ENCODE measurements around the gene SETD2. TPM values are rescaled to one million over a fixed set of nuclear protein-coding genes. Genes with fewer than 3 reads are reported as not detected.

Gene SETD2
- total RNA-seq, 4 donors from 2014 or later, result 42.9 to 59.6 (median 47.7) TPM

GRCh38 chr3:46984591-46985459 is 179.1 kb downstream of the SETD2 start:
- no peak overlapping the region for H3K4me3 ChIP-seq (ENCODE audit: low read depth, poor library complexity, severe bottlenecking)
- 82 to 83% methylated on average over 11 of the region's 11 CpGs for WGBS, 2 donors
- intact Hi-C loops (cut with DNase I; ENCODE audit: low total_unique reads), result no loop called here
- TF ChIP-seq, protein P1, sequence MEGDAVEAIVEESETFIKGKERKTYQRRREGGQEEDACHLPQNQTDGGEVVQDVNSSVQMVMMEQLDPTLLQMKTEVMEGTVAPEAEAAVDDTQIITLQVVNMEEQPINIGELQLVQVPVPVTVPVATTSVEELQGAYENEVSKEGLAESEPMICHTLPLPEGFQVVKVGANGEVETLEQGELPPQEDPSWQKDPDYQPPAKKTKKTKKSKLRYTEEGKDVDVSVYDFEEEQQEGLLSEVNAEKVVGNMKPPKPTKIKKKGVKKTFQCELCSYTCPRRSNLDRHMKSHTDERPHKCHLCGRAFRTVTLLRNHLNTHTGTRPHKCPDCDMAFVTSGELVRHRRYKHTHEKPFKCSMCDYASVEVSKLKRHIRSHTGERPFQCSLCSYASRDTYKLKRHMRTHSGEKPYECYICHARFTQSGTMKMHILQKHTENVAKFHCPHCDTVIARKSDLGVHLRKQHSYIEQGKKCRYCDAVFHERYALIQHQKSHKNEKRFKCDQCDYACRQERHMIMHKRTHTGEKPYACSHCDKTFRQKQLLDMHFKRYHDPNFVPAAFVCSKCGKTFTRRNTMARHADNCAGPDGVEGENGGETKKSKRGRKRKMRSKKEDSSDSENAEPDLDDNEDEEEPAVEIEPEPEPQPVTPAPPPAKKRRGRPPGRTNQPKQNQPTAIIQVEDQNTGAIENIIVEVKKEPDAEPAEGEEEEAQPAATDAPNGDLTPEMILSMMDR (IDR thresholded peaks at IDR 0.05), result no peak
- no peak for TF ChIP-seq POLR2A (IDR thresholded peaks at IDR 0.05)
- no peak for DNase-seq (ENCODE audit: low spot score in 2 of 2)

- no peak for TF ChIP-seq POLR2A (IDR thresholded peaks at IDR 0.05)
- TF ChIP-seq, protein P1 (IDR thresholded peaks at IDR 0.05), result no peak
- 68 to 77% methylated on average over 2 of the region's 2 CpGs for WGBS, 2 donors
- H3K4me3 ChIP-seq (ENCODE audit: low read depth, poor library complexity, severe bottlenecking), result no peak overlapping the region
- intact Hi-C loops (cut with DNase I; ENCODE audit: low total_unique reads), result no loop called here
- DNase-seq (ENCODE audit: low spot score in 2 of 2), result no peak
Measured at GRCh38 chr3:46982546-46982945, 181.4 kb downstream of the SETD2 start.

GRCh38 chr3:46981932-46982471 is 181.9 kb downstream of the SETD2 start:
- intact Hi-C loops (cut with DNase I; ENCODE audit: low total_unique reads), result no loop called here
- WGBS, 2 donors, result 31 to 36% methylated on average over 5 of the region's 5 CpGs
- H3K4me3 ChIP-seq (ENCODE audit: low read depth, poor library complexity, severe bottlenecking), result no peak overlapping the region
- peak in 1 of 2 donors; percentile 93 for DNase-seq (ENCODE audit: low spot score in 2 of 2)
- TF ChIP-seq POLR2A (IDR thresholded peaks at IDR 0.05), result no peak
- TF ChIP-seq, protein P1 (IDR thresholded peaks at IDR 0.05), result no peak

DNA sequence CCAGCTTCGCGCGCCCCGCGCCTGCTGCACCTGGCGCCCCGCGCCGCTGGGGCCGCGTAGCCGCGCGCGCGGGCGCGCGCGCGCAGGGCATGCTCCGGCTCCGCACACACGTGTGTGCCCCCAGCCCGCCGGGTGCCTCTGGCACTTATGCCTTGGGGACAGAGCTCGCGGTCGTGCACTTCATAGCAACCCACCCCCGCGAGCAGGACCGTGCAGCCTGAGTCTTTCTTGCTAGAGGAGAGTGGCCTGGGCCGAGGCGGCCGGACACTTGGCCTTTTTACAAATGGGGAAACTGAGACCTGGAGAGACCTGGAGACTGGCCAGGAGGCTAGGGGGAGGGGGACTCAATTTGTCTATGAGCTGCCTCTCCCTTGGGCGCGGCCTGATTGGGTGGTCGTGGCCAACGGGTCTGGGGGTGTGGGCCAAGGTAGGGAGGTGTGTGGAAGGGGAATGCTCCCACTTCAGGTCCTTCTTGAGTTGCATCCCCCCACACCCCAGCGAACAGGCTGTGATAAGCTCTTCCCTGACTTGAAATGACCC is 183.9 kb downstream of the SETD2 start:
- peak overlapping the region; percentile 71 for H3K4me3 ChIP-seq (ENCODE audit: low read depth, poor library complexity, severe bottlenecking)
- intact Hi-C loops (cut with DNase I; ENCODE audit: low total_unique reads), result no loop called here
- 2 to 5% methylated on average over 16 to 22 of the region's 40 CpGs for WGBS, 2 donors
- DNase-seq (ENCODE audit: low spot score in 2 of 2), result peak in 1 of 2 donors; percentile 90
- TF ChIP-seq, protein P1 (IDR thresholded peaks at IDR 0.05), result no peak
- no peak for TF ChIP-seq POLR2A (IDR thresholded peaks at IDR 0.05)

- H3K4me3 ChIP-seq (ENCODE audit: low read depth, poor library complexity, severe bottlenecking), result peak within 1 kb of the TSS; percentile 71
- DNase-seq (ENCODE audit: low spot score in 2 of 2), result peak; percentile 95 to 99
- TF ChIP-seq POLR2A (IDR thresholded peaks at IDR 0.05), result no peak
- TF ChIP-seq, protein P1 (IDR thresholded peaks at IDR 0.05), result no peak
- intact Hi-C loops (cut with DNase I; ENCODE audit: low total_unique reads), result no loop called here
- WGBS, 2 donors, result 1% methylated on average over 46 to 66 of the region's 73 CpGs
Measured at GRCh38 chr3:46978985-46979944, 184.6 kb downstream of the SETD2 start, which contains the start of gene NBEAL2. Gene NBEAL2 (plus strand): TSS chr3:46979666. CDS start chr3:46979862, 196 bp downstream.

Data from lower leg skin (tissue), 4 donors.